Endometrium (tissue), 2 donors: ENCODE results near the gene EIF3K.
"Not testable (repeated sequence)": the region's sequence is repeated elsewhere in the genome, so short reads cannot be mapped to it uniquely, and the experiment has no call there.

Source experiments
- FAIRE-seq: peaks from 2 replicates; lab custom pipeline; 2012; peaks lifted over from hg19 to GRCh38; lab: Jason Lieb, UNC
- donor health status: control.
- donor health status: control.

The EIF3K gene

DNA sequence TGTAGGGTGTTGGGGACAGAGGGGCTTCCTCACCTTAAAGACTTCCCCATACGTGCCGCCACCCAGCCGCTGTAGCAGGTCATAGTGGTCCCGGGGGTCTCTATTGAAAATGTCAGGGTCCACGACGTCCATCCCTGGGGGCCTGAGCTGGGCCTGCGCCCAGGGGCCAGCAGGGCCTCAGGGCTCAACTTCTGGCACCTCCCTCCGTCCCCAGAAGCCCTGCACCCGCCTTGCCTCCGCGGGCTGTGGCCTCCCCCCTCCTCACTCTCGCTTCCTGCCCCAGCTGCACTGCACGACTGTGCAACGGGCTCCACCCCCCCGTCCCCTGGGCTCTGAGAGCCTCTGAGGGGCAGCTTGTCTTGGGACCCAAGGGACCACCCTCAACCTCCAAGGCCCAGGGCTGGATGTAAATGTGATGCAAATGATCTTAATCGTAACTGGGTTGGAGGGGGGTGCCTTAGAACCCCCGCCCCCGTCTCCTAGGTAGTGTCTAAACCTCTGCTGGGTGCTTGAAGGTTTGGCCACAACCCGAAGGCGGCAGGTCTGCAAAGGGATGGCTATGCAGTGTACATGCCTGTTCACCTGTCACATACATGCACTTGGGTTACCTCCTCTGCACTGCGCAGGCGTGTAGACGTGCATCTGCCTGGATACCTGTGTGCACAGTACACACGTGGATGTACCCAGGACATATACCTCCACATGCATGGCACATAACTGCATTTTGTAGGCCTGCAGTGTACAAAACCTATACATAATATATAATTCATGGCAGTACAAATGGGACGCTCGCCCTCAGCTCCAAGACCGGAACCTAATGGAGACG lies 1.0 kb upstream of the EIF3K start, which contains the start of gene MAP4K1:
TSS of gene MAP4K1 (minus strand) at position 190 of the 826 bp plus-strand sequence. CDS start at position 132, 58 bp downstream.
- FAIRE-seq: no peak

DNA sequence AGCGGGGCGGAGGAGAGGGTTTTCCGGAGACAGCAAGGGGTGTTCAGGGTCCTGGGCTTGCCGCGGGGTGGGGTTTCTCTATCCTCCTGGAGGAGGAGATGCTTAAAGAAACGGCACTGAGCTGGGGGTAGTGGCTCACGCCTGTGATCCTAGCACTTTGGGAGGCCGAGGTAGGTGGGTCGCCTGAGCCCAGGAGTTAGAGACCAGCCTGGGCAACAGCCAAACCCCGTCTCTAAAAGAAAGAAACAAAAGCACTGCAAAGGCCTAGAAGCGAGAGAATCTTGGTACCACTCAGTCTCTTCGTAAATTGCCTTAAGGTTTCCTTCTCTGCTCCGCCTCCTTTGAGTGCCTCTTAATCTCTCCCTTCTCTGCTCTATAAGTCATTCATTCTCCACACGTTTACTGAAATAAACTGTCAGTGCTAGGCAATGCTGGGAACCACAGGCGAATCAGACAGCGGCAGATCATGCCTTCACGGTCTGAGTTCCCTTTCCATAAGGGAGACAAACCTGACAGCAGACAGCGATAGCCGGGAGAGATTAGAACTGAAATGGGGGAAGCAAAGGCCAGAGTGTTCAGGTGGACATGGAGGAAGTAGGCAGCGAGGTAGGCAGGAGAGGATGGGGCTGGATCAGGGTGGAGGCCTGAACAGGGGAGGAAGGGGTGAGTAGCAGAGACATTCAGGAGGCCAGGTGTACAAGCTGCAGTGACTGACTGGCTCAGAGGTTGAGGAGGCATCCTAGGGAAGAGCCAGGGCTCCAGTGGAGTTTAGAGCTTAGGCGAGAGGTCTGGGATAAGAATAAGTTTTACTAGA lies 580 bp downstream of the EIF3K start:
- FAIRE-seq: no peak

DNA sequence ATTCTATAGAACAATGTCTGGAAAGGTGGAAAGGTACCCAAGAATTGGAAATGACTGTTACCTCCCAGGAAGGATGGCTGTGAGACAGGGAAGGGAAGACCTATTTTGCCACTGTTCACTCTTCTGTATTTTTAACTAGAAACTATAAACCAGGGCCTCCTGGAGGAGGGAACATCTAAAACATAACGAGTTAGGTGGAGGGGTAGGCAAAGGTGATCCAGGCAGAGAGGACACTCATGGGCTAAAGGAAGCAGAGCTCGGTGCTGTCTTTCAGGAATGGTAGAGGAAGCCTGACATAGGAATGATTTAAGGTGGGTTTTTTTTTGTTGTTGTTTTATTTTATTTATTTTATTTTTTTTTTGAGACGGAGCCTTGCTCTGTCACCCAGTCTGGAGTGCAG lies 5.8 kb downstream of the EIF3K start:
- FAIRE-seq: no peak

DNA sequence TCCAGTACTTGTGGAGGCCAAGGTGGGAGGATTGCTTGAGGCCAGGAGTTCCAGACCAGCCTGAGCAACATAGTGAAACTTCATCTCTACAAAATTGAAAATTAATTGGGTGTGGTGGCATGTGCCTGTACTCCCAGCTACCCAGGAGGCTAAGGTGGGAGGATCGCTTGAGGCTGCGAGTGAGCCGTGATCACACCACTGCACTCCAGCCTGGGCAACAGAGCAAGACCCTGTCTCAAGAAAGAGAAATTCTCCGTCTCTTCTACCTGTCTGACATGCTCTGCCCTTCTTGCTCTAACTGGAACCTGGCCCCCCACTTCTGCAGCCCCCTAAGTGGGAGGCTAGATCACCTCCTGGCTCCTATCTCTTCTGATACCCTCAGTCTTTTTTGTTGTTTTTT lies 7.4 kb downstream of the EIF3K start:
- FAIRE-seq: no peak

DNA sequence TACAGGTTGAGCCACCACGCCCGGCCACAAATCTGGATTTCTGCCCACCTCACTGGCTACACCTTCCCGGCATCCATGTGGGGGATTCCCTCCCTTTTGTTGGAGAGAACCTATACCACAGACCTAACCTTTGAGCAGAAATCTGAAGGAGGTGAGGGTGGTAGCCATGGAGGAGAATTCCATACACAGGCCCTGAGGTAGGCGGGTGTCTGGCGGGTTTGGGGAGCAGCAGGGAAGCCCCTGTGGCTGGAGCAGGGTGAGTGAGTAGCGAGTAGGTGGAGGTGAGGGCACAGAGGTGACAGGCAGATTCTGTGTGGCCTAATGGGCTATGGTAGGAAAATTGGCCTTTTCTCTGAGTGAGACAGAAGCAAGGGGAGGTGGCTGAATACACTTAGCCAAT lies 10.6 kb downstream of the EIF3K start:
- no peak for FAIRE-seq

DNA sequence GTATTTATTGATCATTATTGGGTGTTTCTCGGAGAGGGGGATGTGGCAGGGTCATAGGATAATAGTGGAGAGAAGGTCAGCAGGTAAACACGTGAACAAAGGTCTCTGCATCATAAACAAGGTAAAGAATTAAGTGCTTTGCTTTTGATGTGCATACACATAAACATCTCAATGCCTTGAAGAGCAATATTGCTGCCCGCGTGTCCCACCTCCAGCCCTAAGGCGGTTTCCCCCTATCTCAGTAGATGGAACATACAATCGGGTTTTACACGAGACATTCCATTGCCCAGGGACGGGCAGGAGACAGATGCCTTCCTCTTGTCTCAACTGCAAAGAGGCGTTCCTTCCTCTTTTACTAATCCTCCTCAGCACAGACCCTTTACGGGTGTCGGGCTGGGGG lies 12.3 kb downstream of the EIF3K start:
- FAIRE-seq: not testable (repeated sequence)

DNA sequence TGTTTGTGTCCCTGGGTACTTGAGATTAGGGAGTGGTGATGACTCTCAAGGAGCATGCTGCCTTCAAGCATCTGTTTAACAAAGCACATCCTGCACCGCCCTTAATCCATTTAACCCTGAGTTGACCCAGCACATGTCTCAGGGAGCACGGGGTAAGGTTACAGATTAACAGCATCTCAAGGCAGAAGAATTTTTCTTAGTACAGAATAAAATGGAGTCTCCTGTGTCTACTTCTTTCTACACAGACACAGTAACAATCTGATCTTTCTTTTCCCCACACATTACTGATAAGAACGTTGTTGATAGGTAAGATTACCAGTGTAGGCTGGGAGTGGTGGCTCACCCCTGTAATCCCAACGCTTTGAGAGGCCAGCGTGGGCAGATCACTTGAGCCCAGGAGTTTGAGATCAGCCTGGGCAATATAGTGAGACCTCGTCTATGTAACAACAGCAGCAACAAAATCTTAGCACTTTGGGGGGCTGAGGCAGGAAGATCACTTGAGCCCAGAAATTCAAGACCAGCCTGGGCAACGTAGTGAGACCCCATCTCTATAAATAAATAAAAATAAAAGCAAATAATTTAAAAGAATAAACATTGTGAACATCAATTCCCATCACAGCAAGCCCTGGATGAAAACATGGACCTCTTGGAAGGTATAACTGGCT lies 13.0 kb downstream of the EIF3K start:
- FAIRE-seq: not testable (repeated sequence)

DNA sequence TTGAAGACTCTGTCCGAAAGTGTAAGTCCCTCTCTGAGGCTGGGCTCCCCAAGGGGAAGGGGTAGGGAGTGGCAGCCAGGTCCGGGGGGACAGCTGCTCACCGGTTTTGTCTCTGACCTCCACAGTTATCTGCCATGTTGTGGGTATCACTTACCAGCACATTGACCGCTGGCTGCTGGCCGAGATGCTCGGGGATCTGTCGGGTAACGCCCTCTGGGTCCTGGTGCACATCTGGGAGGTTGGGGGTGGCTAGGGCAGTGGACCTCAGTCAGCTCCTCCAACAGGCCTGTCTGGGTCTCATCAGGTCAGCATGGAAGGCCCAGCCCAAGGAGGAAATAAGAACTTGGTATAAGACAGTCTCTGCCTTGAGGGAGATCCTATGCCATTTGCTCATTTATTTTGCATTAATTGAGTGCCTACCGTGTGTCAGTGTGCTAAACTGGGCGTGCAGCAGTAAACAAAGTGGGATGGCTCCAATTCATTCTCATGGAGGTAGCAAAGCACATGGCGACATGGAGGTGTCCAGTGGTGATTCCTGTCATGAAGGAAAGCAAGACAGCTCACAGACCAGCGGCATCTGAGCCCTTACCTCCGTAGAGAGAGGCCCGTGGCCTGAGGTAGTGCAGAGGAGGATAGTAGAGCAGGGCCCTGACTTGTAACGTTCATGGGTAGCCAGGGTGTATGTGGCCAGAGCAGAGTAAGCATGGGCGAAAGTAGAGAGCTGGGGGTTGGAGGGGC lies 13.7 kb downstream of the EIF3K start:
- no peak for FAIRE-seq

DNA sequence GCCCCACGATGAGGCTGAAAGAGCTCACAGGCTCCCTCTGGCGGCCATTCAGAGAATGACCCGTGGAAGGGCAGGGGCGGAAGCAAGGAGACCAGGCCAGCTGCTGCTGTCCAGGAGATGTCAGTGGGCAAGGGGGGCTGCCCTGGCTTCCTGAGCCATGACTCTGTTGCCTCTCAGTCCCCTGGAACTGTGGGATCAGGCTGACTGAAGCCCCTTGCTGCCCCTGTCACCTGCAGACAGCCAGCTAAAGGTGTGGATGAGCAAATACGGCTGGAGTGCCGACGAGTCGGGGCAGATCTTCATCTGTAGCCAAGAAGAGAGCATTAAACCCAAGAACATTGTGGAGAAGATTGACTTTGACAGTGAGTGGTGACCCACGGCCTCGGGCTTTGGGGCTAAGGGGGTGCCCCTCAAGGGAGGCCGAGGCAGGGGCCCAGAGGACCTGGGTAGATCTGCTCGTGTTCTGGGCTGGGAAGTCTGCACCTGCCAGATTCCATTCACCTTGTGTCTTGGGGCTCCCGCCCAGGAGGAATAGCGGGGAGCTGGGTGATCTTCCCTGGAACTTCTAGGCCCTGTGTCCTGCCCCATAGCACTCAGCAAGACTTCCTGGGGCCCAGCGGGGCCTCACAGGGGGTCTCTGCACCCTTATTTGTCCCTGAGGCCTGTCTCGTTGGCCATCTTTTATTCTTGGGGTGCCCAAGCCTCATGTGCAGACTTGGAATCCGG lies 15.9 kb downstream of the EIF3K start:
- FAIRE-seq: no peak

DNA sequence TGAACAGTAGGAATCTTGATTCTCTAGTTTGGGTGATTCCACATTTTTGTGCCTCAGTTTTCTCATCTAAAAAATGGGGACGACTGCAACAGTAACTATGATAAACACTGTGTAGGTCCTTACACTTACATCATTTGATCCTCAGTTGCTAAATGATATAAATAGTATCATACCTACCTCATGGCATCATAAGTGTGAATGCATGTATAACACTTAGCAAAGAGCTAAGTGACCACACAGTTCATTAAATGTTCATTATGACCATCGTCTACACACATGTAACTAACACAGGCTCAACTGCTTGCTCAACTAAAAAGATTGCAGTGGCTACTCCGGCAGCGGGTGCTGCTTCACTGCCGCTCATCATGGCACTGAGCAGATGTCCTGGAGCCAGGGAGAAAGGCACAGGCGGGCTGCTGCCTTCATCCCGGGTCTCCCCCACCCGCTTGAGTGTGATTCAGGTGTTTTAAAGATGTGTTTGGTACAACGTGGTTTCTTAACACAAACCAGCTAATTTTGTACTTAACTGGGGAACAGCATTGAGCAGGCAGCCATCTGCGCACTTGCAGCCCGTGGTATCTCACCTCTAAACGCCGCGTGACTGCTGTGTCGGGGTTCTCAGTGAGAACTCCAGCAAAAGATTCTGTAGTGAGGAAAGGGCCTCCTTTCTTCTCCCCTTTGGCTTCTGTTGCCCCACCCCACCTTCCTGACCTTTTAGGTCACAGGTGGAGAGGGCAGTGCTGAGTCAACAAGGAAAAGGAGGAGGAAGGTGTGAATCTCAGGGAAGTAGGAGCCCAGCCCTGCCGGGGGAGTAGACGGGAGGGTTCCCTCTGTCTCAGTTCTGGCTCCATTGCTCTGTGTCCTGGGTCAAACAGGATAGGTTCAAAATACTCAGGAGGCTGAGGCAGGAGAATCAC lies 16.8 kb downstream of the EIF3K start:
- FAIRE-seq: no peak

DNA sequence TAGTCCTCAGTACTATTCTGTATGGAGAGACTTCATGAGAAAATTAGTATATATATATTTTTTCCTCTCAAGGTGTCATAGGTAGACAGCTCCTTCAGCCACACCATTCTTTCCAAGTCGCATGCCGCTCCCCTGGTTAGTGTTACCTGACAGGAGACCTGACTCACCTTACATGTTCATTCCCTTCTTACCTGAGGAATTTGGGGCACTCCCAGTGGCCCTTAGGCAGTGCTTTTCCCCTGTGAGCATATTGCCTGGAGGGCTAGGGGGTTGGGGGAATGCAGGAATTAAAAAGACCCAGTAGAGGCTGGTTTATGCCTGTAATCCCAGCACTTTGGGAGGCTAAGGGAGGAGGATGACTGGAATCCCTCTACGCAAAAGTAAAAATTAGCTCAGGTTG lies 19.5 kb downstream of the EIF3K start:
- FAIRE-seq: no peak

DNA sequence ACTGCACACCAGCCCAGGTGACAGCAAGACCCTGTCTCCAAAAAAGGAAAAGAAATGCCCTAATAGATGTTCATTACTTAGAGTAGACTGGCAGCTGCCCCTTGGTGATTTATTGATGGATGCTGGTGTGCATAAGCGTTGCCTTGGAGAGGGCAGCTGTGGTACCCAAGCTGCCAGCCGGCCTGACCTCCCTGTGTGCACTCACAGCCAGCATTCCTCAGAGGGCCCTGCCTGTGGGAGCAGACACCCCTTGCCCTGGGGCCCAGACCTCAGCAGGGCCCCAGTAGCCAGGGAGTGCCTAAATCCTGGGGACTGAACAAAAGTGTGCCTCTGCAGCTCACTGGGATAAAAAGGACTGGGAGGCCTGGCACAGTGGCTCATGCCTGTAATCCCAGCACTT lies 20.7 kb downstream of the EIF3K start:
- FAIRE-seq: no peak

DNA sequence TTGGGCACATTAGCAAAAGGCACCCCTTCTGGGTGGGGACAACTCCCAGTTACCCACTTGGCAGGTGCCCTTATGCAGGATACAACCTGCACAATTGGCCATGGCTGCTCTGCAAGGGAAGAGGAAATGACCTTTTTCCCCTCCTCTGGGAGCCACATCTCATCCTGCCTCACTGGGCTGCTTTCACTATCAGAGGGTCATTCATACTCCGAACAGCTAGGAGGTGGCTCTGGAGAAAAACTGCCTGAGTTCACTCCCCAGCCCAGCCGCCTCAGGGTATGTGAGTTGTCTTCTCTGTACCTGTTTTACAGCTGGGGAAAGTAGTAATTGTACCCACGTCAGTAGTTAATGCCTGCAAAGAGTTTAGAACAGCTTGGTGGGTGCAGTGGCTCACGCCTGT lies 21.4 kb downstream of the EIF3K start:
- FAIRE-seq: no peak

DNA sequence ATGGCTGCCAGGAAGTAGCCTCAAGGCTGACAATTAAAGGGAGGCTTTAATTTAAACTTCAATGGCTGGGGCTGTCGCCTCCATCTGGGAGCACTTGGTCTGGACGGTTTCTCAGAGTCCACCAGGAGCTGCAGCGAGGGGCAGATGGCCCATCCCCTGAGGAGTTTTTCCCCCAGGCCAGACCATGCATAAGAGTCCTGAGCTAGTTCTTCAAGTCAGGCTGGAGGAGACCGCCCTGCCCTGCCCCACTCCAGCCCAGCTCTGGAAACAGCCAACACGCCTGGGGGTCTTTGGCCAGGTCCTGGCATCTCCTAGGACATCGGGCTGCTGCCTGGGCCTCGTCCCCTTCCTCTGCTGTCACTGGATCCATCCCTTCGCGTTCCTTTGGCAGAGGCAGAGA lies 23.2 kb downstream of the EIF3K start:
- no peak for FAIRE-seq

DNA sequence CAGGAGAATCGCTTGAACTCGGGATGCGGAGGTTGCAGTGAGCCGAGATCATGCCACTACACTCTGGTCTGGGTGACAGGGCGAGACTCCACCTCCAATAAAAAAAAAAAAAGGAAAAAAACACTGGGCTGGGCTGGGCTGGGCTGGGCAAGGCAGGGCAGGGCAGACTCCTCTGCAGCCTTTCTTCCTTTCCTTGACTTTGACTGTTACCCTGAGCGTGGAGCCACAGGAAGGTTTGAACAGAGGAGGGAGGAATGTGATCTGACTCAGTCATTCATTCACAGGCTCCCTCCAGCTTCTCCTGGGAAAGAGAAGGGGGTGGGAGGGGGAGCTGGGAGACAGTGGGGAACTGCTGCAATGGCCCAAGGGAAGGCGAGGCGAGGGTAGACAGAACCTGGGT lies 25.7 kb downstream of the EIF3K start:
- FAIRE-seq: no peak

DNA sequence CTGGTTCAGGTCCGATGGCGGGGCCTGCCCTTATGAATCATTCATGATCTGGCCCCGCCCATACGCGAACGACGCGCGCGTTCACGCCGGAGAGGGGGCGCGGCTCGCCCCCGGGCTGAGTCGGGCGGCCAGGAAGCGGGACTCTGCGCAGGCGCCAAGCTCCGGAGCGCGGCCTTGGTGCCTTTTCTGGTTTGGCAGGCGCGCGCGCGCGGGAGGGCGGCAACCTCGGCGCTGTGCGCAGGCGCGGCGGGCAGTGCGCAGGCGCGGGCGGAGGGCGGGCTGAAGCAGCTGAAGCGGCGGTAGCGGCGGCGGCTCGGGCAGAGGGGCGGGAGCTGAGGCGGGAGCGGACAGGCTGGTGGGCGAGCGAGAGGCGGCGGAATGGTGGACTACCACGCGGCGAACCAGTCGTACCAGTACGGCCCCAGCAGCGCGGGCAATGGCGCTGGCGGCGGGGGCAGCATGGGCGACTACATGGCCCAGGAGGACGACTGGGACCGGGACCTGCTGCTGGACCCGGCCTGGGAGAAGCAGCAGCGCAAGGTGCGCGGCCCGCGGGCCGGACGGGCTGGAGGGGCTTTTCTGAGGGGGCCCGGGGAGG lies 28.5 kb downstream of the EIF3K start, which contains the start of gene ACTN4:
TSS of gene ACTN4 (plus strand) at position 282 of the 598 bp plus-strand sequence. CDS start at position 379, 97 bp downstream.
- no peak for FAIRE-seq

DNA sequence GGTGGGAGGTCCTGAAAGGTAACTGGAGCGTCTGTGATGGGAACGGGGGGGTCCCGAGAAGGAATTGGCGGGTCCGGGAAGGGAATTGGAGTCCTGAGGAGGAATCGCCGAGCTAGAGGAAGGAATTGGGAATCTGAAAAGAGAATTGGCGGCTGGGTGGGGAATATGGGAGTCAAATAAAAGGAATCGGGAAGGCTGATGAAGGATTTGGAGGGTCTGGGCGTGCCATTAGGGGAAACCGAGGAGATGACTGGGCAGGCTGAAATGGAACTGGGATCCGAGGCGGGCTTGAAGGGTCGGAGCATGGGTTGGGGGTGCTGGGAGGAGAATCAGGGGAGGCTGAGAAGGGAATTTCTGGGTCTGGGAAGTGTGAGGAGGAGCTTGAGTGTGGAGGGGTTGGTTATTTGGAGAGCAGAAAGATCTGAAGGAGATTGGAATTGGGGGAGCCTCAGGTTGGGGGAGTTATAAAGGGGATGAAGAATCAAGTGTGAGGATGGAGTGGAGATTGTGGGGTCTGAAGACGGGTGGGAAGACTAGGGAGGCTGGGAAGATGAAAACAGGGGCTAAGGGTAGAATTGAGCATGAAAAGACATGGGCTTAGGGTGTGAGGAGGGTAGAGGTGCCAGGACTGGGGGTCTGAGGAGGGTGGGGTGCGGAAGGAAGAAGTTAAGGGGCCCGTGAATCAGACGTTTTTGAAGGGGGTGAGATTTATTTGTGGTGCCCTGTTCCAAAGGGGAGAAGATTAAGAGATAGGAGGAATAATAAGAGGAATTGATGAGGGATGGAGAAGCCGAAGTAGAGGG lies 29.2 kb downstream of the EIF3K start:
- FAIRE-seq: no peak

DNA sequence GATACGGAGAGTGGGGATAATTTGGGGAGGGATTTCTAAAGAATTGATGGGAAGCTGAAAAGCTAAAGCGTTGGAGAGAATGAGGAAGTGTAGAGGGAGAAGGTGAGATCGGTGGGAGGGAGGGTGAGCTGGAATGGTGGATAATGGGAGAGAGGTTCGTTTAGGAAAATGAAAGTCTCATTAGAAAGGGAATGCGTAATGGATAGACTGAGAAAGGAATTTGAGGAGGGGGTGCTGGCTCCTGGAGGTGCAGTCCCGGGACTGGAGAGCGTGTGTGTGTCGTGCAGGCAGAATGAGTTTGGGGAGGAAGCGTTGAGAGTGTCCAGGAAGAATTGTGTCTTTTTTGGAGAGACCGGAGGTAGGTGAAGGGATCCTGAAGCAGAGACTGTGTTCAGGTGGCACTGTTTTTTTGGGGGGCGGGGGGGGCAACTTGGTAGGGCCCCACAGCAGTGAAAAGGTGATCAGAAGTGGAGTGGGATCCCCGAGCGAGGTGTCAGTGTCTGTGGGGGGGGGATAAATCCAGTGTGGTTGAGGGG lies 29.8 kb downstream of the EIF3K start:
- FAIRE-seq: no peak
